Activated T-cell treated with anti-CD3 and anti-CD28 coated beads for 1 hour (primary cell): ENCODE results near the gene CHN1.

Source experiments
- DNase-seq: peaks from one replicate; pipeline ENCODE4 v3.0.0-alpha.2; 2020; ENCODE audit warnings: low read depth

The CHN1 gene

DNA sequence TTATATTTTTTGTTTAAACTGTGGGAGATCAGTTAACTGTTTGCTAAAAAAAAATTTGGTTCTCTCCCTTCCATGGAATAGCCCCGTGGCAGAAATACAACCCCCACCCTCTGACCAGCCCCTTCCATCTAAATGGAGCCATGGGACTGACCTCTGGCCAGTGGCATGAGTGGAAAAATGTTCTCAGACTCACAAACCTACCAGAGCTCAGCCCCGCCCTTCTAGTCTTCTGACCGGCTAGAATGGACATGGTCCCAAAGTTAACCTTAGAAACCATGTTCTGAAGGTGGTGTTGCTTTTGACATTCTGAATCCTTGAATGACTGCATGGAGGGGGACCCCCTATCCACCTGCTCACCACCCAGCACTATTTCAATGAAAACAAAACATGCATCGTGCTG lies 239.6 kb downstream of the CHN1 start:
- DNase-seq, result no peak

DNA sequence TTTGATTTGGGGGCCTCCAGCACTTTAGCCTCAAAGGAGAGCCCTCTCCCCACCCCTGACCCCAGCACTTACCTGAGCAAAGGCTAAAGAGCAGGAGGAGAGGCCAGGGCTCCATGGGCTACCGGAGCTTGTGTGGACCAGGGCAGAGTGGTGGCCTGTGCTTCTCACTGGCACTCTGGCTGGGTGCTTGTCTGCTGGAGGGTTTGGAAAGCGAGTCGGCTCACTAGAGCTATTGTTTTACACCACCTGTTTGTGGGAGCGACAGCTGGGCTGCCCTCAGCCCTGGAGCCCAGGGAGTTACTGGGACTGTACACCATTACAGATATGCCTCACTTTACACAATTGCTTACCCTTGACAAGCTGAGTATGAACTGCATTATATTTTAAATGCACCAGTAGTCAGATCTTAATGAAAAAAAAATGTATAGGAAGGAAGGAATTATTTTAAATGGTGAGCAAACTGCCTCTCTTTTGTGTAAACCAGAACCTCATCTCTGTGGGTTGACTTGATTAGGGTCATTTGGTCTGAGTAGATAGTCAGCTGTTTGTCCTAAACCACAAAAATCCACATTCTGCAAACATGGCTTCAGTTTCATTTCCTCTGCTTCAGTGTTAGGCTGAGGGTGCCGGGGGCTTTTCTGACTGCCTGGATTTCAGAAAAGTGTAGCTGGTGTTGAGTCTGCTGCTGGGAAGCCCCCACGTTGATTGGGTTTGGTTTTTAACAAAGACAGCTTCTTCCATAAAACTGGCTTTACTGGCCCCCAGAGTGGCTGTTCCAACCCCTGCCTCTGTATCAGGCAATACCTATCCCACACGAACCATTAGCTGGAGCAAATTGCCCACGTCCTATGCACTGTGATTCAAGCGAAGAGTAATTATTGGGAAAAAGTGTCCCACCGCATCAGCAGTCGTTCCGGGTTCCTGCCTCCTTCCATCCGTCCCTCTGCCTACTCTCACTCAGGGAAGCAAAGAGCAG lies 240.6 kb downstream of the CHN1 start, which contains the start of gene CHRNA1:
CHRNA1 (minus strand) TSS at position 193 of the 976 bp plus-strand sequence; CDS start at position 115, 78 bp downstream.
- no peak for DNase-seq

DNA sequence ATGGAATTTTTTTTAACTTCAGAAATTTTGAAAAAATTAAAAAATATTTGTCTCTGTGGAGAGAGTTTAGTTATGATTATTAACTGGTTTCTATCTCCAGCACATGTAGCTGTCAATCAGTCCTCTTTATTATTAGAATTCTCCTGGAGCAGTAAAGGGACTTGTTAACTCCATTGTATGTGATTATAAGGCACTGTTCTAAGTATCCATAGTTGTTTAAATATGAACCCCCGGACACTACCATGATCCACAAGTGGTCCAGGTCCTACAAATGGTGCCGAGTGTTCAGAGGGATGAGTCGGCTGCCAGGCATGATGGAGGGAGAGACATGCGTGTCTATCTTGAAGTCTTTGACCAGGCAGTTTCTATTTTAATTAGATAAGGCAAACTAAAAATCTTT lies 241.4 kb downstream of the CHN1 start:
- no peak for DNase-seq

DNA sequence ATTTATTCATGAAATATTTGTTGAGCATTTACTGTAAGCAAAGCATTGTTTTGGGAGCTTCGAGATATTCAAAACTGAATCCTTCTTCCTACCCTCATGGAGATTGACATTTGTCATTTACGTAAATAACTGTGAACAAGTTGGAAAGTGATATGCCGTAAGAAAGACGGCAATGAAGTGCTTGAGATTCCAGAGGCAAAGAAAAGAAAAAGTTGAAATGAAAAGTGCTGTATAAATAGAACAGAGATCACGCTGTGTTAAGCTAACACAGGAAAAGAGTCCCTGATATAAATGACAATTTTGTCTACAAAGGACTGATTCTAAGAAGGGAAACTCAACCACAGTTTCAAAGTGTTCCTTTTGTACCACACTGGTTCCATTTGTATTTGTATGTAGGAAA lies 242.7 kb downstream of the CHN1 start:
- DNase-seq, result no peak

DNA sequence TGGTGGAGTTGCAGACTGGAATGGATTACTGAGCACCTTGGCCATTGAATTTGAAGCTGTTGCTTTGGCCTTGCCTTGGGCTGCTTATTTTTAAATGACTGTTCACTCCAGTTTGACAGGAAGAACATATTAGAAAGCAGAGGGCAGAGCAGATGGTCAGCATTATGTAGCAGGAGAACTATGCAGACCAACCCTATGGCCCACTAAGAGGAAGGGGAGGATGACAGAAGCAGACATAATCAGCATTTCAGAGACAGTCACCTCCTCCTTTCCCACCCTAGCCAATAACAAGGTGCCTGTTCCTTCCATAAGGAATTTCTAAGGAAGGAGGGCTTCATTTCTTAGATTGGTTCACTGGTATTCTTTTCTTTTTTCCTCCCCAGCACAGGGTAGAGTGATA lies 243.3 kb downstream of the CHN1 start:
- no peak for DNase-seq

DNA sequence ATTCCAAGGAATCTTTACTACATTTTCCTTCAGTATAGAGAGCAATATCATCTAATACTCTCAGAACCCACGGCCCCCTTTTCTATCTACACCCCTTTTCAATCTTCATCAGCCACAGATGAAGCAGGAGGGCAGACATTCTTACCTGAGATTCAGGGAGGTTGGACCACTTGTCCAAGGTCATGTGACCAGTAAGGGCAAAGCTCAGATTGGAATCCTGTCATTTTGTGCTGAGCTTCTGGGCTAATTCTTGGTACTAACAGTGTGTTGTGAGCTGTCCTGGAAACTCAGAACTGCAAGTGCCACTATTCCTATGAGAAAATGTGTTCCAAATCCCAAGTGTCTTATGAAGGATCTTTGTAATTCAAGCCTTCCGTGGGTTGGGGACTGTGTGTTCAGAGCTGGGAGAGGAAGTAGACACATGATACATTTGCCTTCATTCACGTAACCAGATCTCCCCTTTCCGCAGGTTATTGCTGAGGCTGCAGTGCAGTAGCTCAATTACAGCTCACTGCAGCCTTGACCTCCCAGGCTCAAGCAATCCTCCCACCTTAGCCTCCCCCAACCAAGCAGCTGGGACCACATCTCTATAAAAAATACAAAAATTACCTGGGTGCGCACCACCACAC lies 244.2 kb downstream of the CHN1 start:
- DNase-seq, result no peak

DNA sequence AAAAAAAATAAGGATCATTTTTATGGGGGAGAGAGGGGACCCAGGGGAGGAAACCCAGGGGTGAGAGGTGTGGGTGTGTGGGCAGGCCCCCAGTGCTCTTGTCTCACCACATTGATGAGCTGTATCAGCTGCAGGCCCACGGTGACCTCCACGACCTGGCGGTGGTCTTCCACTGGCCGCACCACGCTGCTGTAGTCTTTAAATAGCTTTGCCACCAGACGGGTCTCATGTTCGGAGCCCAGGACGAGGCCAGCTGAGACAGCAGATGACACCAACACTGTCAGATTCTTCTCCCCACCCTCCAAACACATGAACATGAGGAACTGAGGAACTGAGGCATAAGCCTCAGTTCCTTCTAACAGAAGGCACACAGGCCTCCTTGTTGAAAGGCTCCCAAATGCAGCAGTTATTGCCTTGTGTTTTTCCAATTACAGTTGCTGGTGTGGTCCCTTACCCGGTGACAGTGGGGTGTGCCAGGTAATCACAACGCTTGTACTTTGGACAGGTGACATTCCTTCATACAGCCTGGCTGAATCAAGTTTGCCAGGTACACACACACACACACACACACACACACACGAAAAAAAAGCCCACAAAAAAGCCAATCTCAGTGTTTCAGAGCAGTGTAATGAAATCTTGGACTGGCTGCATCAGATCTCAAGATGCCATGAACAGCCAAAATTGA lies 245.7 kb downstream of the CHN1 start:
- no peak for DNase-seq

DNA sequence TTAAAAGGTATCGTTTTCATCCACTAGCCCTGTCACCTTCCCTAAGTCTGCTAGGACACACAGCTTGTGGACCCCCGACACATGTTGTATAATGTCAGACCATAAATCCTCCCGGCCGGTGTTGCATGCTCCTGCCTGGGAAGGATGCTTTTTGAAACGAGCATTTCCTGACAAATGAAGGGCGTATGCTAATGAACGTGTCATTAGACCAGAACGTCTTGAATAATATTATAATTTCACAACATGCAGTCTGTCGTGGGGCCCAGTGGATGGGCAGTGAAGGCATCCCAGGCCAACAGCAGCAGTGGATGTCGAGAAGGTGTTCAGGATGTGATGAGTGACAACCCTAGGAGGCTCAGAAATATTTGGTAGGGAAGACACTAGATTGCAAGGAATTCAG lies 248.4 kb downstream of the CHN1 start:
- no peak for DNase-seq

DNA sequence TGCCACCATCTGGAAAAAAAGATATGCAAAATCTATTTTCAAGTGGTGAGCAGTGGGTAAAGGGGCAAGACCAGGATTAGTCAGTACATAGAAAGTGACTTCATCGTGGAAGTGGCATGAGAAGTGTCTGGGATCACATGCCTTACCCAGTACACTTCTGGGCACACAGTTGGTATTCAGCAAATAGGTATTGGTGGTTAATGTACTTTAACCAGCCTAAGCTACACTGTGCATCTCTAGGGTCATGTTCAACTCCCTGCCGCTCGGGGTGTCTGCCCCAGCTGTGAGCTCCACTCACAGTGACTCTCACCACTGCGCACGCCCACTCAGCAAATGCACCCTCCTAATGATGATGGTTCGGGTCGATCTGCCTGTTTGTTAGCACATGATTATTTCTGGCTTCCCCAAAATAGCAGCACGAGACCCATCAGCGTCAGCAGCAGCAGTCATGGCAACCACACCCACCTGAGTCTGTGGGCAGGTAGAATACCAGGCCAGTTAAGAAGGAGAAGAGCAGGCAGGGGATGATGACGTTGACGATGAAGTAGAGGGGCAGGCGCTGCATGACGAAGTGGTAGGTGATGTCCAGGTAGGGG lies 252.0 kb downstream of the CHN1 start:
- DNase-seq, result no peak

DNA sequence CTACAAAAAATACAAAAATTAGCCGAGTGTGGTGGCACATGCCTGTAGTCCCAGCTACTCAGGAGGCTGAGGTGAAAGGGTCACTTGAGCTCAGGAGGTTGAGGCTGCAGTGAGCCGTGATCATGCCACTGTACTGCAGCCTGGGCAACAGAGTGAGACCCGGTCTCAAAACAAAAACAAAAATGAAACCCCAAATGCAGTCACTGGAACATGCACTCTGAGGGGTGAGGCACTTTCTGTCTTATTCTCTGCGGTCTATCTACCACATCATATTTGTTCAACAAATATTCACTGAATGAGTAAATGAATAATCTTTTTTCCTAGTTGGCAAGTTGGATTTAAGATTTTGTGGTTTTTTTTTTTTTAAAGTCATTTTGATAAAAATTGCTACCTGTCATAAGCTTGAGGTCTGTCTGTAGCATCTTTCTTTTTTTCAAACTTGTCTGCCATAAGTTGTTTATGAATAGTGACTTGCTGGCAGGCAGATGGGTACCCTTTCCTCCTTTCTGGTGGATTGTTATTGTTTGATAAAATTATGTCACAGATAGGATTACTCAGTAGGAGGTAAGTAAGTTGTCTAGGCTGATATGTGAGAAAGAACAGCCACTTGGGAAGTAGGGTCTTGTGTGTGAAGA lies 252.7 kb downstream of the CHN1 start:
- DNase-seq, result no peak

DNA sequence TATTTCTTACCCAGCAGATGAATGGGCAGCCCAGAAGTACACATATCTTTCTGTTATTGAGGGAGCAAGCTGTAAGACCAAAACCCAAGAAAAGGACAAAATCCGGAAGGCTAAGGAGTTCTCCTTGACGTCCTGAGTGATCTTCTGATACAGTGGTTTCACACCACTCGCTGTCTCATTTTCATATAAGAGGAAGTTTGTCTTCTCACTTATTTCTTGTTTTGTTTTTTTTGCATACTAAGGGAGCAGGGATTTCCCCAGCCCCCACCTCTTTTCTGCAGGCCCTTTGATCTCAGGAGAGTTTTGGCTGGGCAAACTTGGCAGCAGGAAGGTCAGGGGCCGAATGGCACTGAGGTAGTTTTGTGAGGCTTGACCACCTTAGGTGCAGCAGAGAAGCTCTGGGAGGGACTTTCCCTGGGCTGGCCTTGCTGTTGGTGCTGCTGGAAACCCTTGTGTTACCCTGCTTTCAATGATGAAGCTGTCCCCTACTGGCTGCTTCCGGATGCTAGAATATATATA lies 254.2 kb downstream of the CHN1 start:
- DNase-seq, result no peak

DNA sequence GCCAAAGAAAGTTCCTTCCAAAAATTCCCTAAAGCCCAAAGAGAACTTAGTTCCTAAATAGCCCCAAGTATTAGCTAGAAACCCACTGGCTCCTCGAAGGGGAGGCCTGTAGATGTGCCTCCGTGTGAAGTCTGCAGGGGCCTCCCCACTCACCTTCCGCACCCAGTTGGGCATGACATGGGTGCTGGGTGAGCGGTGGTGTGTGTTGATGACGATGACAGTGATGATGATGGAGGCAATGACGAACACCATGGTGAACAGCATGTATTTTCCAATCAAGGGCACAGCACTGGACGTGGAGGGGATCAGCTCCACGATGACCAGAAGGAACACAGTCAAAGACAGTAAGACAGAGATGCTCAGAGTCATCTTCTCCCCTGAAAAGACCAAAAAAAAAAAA lies 255.4 kb downstream of the CHN1 start:
- no peak for DNase-seq

DNA sequence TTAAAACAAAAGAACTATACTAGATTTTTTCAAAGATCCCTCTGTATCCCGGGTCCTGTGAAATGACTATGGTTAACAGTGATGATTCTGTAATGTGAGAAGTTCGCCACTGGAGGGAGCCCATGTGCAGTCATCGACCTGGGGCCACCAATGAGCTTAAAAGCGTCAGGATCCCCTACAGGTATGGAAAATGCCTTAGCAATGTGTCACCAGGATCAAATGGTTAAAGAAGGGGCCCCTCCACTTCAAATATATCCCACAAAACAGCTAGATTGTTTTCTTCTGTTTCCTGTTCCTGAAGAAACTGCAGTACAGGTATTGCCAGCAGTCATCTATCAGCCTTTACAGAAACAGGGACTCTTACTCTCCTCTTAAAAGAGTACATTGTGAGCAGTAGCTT lies 256.2 kb downstream of the CHN1 start:
- DNase-seq, result peak; percentile 69
